Stimulated activated CD8-positive, alpha-beta memory T cell treated with anti-CD3 and anti-CD28 coated beads, Interleukin-2, amount 100 ng/mL, for 48 hours (primary cell): ENCODE results near the gene RIOK1.
"Not testable (repeated sequence)": the region's sequence is repeated elsewhere in the genome, so short reads cannot be mapped to it uniquely, and the experiment has no call there.

Source experiments
- DNase-seq, 2 donors: peaks; one replicate each; pipeline ENCODE4 v3.0.0-alpha.2; 2020; ENCODE audit warnings: low read depth in 2 of 2

The RIOK1 gene

GRCh38 chr6:7389451-7390225, at the start of gene RIOK1, which contains the start of gene CAGE1:
RIOK1 (plus strand) TSS chr6:7389808; CDS start chr6:7390003, 195 bp downstream.
CAGE1 (minus strand) TSS chr6:7389742; CDS start chr6:7387173, 2,569 bp downstream.
- peak; percentile 93 to 95 for DNase-seq

GRCh38 chr6:7341271-7341670, 48.3 kb upstream of the RIOK1 start:
- DNase-seq, result no peak

- DNase-seq, result no peak
Measured at GRCh38 chr6:7341989-7342742, 47.4 kb upstream of the RIOK1 start.

GRCh38 chr6:7343546-7344475, 45.8 kb upstream of the RIOK1 start:
- no peak for DNase-seq

GRCh38 chr6:7344773-7345450, 44.7 kb upstream of the RIOK1 start:
- DNase-seq, result not testable (repeated sequence)

- not testable (repeated sequence) for DNase-seq
Measured at GRCh38 chr6:7347551-7347997, 42.0 kb upstream of the RIOK1 start.

- not testable (repeated sequence) for DNase-seq
Measured at GRCh38 chr6:7350591-7350990, 39.0 kb upstream of the RIOK1 start.

- DNase-seq, result not testable (repeated sequence)
Measured at GRCh38 chr6:7351916-7352315, 37.7 kb upstream of the RIOK1 start.

GRCh38 chr6:7367408-7367807, 22.2 kb upstream of the RIOK1 start:
- DNase-seq, result no peak

- DNase-seq, result no peak
Measured at GRCh38 chr6:7373739-7374138, 15.9 kb upstream of the RIOK1 start.

- no peak for DNase-seq
Measured at GRCh38 chr6:7377961-7378360, 11.6 kb upstream of the RIOK1 start.

GRCh38 chr6:7378740-7379139, 10.9 kb upstream of the RIOK1 start:
- DNase-seq, result no peak

GRCh38 chr6:7381092-7381491, 8.5 kb upstream of the RIOK1 start:
- no peak for DNase-seq

GRCh38 chr6:7389162-7389450, 502 bp upstream of the RIOK1 start:
- no peak for DNase-seq

- DNase-seq, result no peak
Measured at GRCh38 chr6:7390226-7390878, 744 bp downstream of the RIOK1 start.

GRCh38 chr6:7391151-7391550, 1.5 kb downstream of the RIOK1 start:
- no peak for DNase-seq

GRCh38 chr6:7392402-7392801, 2.8 kb downstream of the RIOK1 start:
- no peak for DNase-seq

- DNase-seq, result no peak
Measured at GRCh38 chr6:7401075-7401474, 11.5 kb downstream of the RIOK1 start.

GRCh38 chr6:7402716-7403115, 13.1 kb downstream of the RIOK1 start:
- DNase-seq, result no peak

- no peak for DNase-seq
Measured at GRCh38 chr6:7404546-7404945, 14.9 kb downstream of the RIOK1 start.

GRCh38 chr6:7406743-7407142, 17.1 kb downstream of the RIOK1 start:
- DNase-seq, result no peak
